ENCODE results near the gene CD6. TPM values are rescaled to one million over a fixed set of nuclear protein-coding genes. Genes with fewer than 3 reads are reported as not detected.
A peak's percentile ranks its signal among the peaks of the same experiment; 100 is the strongest.
"Not testable (repeated sequence)": the region's sequence is repeated elsewhere in the genome, so short reads cannot be mapped to it uniquely, and the experiment has no call there.

Gene CD6
- polyA plus RNA-seq, 1 donor (not counting 4 experiments of a cell fraction or from before 2014, with no cell fraction given) = 0.03 TPM

DNA sequence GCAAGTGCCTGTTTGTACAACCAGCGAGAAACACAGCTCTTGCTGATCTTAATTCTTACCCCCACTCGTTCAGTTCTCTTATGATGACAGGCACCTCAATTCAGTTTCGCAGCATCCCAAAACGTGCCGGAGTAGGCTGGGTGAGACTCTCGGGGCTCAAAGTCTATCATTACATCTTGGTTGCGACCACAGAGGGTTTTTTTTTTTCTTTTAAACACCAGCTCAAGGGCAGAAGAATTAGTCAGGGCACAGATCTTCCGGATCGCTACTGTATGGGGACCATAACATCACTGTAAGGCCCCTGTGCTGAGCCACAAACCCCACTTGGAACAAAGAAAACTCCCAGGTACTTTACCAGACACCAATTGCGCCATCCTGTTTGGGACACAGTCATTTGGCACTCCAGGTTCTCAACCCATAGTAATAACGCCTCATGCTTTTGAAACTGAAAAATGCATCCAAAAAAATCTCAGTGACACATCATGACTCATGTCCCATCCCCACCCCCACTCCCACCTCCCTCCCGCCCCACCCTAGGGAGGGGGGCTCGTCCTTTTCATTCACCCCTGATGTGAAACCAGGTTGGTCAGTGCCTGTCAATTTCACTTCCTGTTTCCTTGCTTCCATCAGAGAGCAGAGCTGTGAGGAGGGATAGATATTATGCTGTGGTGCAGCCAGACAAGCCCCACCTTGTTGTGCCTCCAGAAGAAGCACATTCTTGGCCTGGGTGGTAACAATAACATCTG lies 89.8 kb downstream of the CD6 start:
- TF ChIP-seq, protein P1, sequence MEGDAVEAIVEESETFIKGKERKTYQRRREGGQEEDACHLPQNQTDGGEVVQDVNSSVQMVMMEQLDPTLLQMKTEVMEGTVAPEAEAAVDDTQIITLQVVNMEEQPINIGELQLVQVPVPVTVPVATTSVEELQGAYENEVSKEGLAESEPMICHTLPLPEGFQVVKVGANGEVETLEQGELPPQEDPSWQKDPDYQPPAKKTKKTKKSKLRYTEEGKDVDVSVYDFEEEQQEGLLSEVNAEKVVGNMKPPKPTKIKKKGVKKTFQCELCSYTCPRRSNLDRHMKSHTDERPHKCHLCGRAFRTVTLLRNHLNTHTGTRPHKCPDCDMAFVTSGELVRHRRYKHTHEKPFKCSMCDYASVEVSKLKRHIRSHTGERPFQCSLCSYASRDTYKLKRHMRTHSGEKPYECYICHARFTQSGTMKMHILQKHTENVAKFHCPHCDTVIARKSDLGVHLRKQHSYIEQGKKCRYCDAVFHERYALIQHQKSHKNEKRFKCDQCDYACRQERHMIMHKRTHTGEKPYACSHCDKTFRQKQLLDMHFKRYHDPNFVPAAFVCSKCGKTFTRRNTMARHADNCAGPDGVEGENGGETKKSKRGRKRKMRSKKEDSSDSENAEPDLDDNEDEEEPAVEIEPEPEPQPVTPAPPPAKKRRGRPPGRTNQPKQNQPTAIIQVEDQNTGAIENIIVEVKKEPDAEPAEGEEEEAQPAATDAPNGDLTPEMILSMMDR (optimal IDR thresholded peaks at IDR 0.05 in 1 of 3, IDR thresholded peaks at IDR 0.05 in 1 of 3, conservative IDR thresholded peaks at IDR 0.05 in 1 of 3; ENCODE audit: extremely low read depth in 1 of 3, insufficient read depth in 2 of 3, low read length in 3 of 3) = no peak
- TF ChIP-seq EZH2 (IDR thresholded peaks at IDR 0.05; ENCODE audit: low read length) = no peak
- H3K27ac ChIP-seq (ENCODE audit: control insufficient read depth, insufficient read depth, low read length) = peak overlapping the region; percentile 45
- DNase-seq (ENCODE audit: low read depth, low spot score) = peak; percentile 93

DNA sequence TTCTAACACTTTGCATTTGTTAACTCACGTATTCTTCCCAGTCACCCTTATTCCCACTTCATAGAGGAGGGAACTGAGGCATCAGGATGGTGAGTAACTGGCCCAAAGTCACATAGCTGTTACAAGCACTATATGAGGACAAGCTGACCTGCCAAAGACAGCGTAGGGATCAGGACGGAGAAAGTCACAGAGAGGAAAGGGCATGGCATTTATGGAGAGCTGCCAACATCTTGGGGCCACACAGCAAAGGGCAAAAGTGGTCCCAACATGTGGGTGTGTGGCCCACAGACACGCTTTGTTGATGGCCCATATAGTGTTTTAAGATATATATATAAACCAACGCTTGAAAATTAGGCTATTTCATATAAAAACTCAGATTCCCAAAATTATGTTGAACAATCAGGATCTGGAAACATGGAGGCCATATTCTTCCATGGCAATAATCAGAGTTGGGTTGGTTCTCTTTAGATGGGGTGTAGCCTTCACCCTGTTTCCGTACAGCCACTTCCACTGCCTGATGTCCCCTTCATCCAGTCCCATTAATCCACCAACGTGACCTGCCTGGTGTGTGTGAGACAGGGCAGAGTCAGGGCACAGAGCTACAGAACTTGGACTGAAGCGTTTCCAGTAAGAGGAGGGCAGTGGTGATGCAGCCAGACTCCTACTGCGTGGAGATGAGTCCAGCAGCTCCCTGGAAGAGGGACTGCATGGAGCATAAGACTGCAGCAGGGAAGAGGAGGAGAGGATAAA lies 90.9 kb downstream of the CD6 start:
- no peaks in the 10 kb centered on the region for H3K9me3 ChIP-seq (ENCODE audit: control insufficient read depth, low read depth, low read length)
- FAIRE-seq = peak; percentile 26
- H3K4me2 ChIP-seq (ENCODE audit: control insufficient read depth, extremely low read depth, insufficient read depth, low read depth, low read length) = no peak overlapping the region
- H3K4me3 ChIP-seq (ENCODE audit: control insufficient read depth in 2 of 3, extremely low read depth in 1 of 3, insufficient read depth in 2 of 3, low read depth in 1 of 3, low read length in 3 of 3) = no peak overlapping the region
- TF ChIP-seq, protein P1 (optimal IDR thresholded peaks at IDR 0.05 in 1 of 3, IDR thresholded peaks at IDR 0.05 in 1 of 3, conservative IDR thresholded peaks at IDR 0.05 in 1 of 3; ENCODE audit: extremely low read depth in 1 of 3, insufficient read depth in 2 of 3, low read length in 3 of 3) = no peak
- no peak for TF ChIP-seq EZH2 (IDR thresholded peaks at IDR 0.05; ENCODE audit: low read length)
- no peak overlapping the region for H2AFZ ChIP-seq (ENCODE audit: control insufficient read depth, low read length)
- peaks cover 17% of the 10 kb centered on the region for H3K4me1 ChIP-seq (ENCODE audit: control insufficient read depth, extremely low read depth, insufficient read depth, low read length)
- H3K9me1 ChIP-seq (ENCODE audit: control insufficient read depth, extremely low read depth, insufficient read depth, low read length) = no peaks in the 10 kb centered on the region
- no peak overlapping the region for H3K27ac ChIP-seq (ENCODE audit: control insufficient read depth, insufficient read depth, low read length)
- no peak for DNase-seq (ENCODE audit: low read depth, low spot score)
- no peaks in the 10 kb centered on the region for H3K79me2 ChIP-seq (ENCODE audit: control insufficient read depth, insufficient read depth, low read length)
- no peaks in the 10 kb centered on the region for H4K20me1 ChIP-seq (ENCODE audit: control insufficient read depth, extremely low read depth, insufficient read depth, low read length)
- dilution Hi-C loops (cut with MboI; ENCODE audit: extremely low pct_ligation_motif_present, low sequenced_read_pairs) = no loop called here
- no peak overlapping the region for H3K9ac ChIP-seq (ENCODE audit: control insufficient read depth, extremely low read depth, insufficient read depth, low read length)
- no peaks in the 10 kb centered on the region for H3K36me3 ChIP-seq (ENCODE audit: control insufficient read depth in 2 of 2, extremely low read depth in 1 of 2, insufficient read depth in 2 of 2, low read length in 2 of 2)
- H3K27me3 ChIP-seq (ENCODE audit: control insufficient read depth, extremely low read depth, insufficient read depth, low read length) = no peaks in the 10 kb centered on the region

More for the DNA sequence above, 89.8 kb downstream of the CD6 start:
- H3K79me2 ChIP-seq (ENCODE audit: control insufficient read depth, insufficient read depth, low read length) = no peaks in the 10 kb centered on the region
- no peaks in the 10 kb centered on the region for H3K9me1 ChIP-seq (ENCODE audit: control insufficient read depth, extremely low read depth, insufficient read depth, low read length)
- H2AFZ ChIP-seq (ENCODE audit: control insufficient read depth, low read length) = no peak overlapping the region
- dilution Hi-C loops (cut with MboI; ENCODE audit: extremely low pct_ligation_motif_present, low sequenced_read_pairs) = no loop called here
- H3K9ac ChIP-seq (ENCODE audit: control insufficient read depth, extremely low read depth, insufficient read depth, low read length) = peak overlapping the region; percentile 5
- no peak overlapping the region for H3K4me3 ChIP-seq (ENCODE audit: control insufficient read depth in 2 of 3, extremely low read depth in 1 of 3, insufficient read depth in 2 of 3, low read depth in 1 of 3, low read length in 3 of 3)
- peak; percentile 87 for FAIRE-seq
- H3K36me3 ChIP-seq (ENCODE audit: control insufficient read depth in 2 of 2, extremely low read depth in 1 of 2, insufficient read depth in 2 of 2, low read length in 2 of 2) = no peaks in the 10 kb centered on the region
- peaks cover 17% of the 10 kb centered on the region for H3K4me1 ChIP-seq (ENCODE audit: control insufficient read depth, extremely low read depth, insufficient read depth, low read length)
- no peaks in the 10 kb centered on the region for H3K27me3 ChIP-seq (ENCODE audit: control insufficient read depth, extremely low read depth, insufficient read depth, low read length)
- no peaks in the 10 kb centered on the region for H3K9me3 ChIP-seq (ENCODE audit: control insufficient read depth, low read depth, low read length)
- no peaks in the 10 kb centered on the region for H4K20me1 ChIP-seq (ENCODE audit: control insufficient read depth, extremely low read depth, insufficient read depth, low read length)
- H3K4me2 ChIP-seq (ENCODE audit: control insufficient read depth, extremely low read depth, insufficient read depth, low read depth, low read length) = peak overlapping the region; percentile 60

DNA sequence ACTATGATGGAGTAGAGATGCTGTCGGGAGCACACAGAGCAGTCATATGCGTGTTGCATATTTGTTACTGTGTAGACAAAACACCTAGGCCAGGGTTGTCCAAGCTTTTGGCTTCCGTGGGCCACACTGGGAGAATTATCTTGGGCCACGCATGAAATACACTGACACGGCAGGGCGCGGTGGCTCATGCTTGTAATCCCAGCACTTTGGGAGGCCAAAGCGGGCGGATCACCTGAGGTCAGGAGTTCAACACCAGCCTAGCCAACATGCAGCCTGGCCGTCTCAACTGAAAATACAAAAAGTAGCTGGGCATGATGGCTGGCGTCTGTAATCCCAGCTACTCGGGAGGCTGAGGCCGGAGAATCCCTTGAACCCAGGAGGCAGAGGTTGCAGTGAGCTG lies 93.8 kb downstream of the CD6 start:
- DNase-seq (ENCODE audit: low read depth, low spot score); H3K9me3 ChIP-seq (ENCODE audit: control insufficient read depth, low read depth, low read length); H3K9ac ChIP-seq (ENCODE audit: control insufficient read depth, extremely low read depth, insufficient read depth, low read length); dilution Hi-C loops (cut with MboI; ENCODE audit: extremely low pct_ligation_motif_present, low sequenced_read_pairs); H3K27ac ChIP-seq (ENCODE audit: control insufficient read depth, insufficient read depth, low read length); H3K27me3 ChIP-seq (ENCODE audit: control insufficient read depth, extremely low read depth, insufficient read depth, low read length); H3K36me3 ChIP-seq (ENCODE audit: control insufficient read depth in 2 of 2, extremely low read depth in 1 of 2, insufficient read depth in 2 of 2, low read length in 2 of 2); H2AFZ ChIP-seq (ENCODE audit: control insufficient read depth, low read length); H3K4me2 ChIP-seq (ENCODE audit: control insufficient read depth, extremely low read depth, insufficient read depth, low read depth, low read length); FAIRE-seq; H3K4me3 ChIP-seq (ENCODE audit: control insufficient read depth in 2 of 3, extremely low read depth in 1 of 3, insufficient read depth in 2 of 3, low read depth in 1 of 3, low read length in 3 of 3); H3K9me1 ChIP-seq (ENCODE audit: control insufficient read depth, extremely low read depth, insufficient read depth, low read length); H4K20me1 ChIP-seq (ENCODE audit: control insufficient read depth, extremely low read depth, insufficient read depth, low read length); H3K79me2 ChIP-seq (ENCODE audit: control insufficient read depth, insufficient read depth, low read length): not testable (repeated sequence)
- peaks cover 17% of the 10 kb centered on the region for H3K4me1 ChIP-seq (ENCODE audit: control insufficient read depth, extremely low read depth, insufficient read depth, low read length)

Measured in keratinocyte (primary cell).